Measurements from ENCODE around the gene EXT2.

The EXT2 gene

DNA sequence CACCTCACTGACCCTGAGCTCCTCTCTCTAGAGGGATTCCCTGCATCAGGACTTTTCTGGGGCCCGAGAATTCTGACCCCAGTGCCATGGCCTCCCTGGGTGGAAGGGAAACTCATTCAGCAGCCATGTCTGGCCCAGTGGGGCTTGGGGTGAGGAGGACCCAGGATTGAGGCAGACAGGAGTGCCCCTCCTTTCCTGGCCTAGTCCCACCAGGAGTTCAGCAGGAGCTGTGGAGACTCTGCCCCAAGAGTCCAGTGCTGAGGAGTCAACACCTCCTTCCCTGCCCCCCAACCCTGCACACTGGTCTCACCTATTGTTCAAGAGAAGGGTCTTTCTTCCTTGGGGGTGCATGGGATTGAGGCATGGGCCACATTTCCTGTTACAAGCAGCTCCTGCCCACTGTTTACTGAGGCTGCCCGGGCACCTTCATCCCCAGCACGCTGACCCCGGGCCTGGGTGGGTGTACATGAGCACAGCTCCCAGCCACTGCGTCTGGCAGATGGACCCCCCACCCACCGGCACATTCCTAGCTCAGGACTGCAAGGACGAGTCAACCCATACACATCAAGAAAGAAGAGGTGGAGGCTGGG is 180.6 kb downstream of the EXT2 start:
- Mint-ChIP-seq H3K27ac (no peak overlapping the region), H3K4me3 (no peak overlapping the region), H3K4me1 (ENCODE audit: low read depth) (no peaks in the 10 kb centered on the region), H3K9me3 (no peaks in the 10 kb centered on the region), H3K36me3 (ENCODE audit: low read depth) (no peaks in the 10 kb centered on the region), H3K27me3 (ENCODE audit: low read depth) (peaks cover 3% of the 10 kb centered on the region)
- DNase-seq (ENCODE audit: low spot score): no peak

- H3K27ac Mint-ChIP-seq: no peak overlapping the region
- H3K9me3 Mint-ChIP-seq: no peaks in the 10 kb centered on the region
- peaks cover 3% of the 10 kb centered on the region for H3K27me3 Mint-ChIP-seq (ENCODE audit: low read depth)
- no peak overlapping the region for H3K4me3 Mint-ChIP-seq
- no peaks in the 10 kb centered on the region for H3K4me1 Mint-ChIP-seq (ENCODE audit: low read depth)
- H3K36me3 Mint-ChIP-seq (ENCODE audit: low read depth): no peaks in the 10 kb centered on the region
- no peak for DNase-seq (ENCODE audit: low spot score)
Measured at GRCh38 chr11:44277196-44278090, 182.0 kb downstream of the EXT2 start.

DNA sequence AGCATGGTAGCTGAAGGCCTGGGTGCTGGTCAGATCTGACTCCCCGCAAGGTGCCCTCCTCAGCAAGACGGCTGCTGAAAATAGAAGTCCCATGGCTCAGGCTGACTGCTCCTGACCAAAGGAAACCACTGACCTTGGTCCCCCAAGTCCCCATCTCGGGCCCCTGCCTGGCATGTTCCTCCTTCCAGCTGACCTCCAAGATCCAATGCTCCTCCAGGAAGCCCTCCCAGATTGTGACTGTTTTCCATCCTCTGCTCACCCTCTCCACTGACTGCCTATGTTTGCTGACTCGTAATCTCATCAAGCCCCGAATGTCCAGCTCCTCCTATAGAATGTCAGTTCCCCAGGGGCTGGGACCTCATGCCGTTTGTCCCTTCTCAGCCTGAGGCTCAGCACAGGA is 184.0 kb downstream of the EXT2 start:
- Mint-ChIP-seq H3K4me3 (no peak overlapping the region), H3K4me1 (ENCODE audit: low read depth) (no peaks in the 10 kb centered on the region), H3K36me3 (ENCODE audit: low read depth) (no peaks in the 10 kb centered on the region), H3K27me3 (ENCODE audit: low read depth) (peaks cover 3% of the 10 kb centered on the region), H3K9me3 (no peaks in the 10 kb centered on the region), H3K27ac (no peak overlapping the region)
- DNase-seq (ENCODE audit: low spot score): no peak

GRCh38 chr11:44280257-44280656 is 184.8 kb downstream of the EXT2 start:
- H3K9me3 Mint-ChIP-seq: no peaks in the 10 kb centered on the region
- H3K4me3 Mint-ChIP-seq: no peak overlapping the region
- H3K4me1 Mint-ChIP-seq (ENCODE audit: low read depth): no peaks in the 10 kb centered on the region
- DNase-seq (ENCODE audit: low spot score): no peak
- H3K27me3 Mint-ChIP-seq (ENCODE audit: low read depth): peaks cover 3% of the 10 kb centered on the region
- H3K27ac Mint-ChIP-seq: no peak overlapping the region
- H3K36me3 Mint-ChIP-seq (ENCODE audit: low read depth): no peaks in the 10 kb centered on the region

GRCh38 chr11:44281151-44281550 is 185.7 kb downstream of the EXT2 start:
- no peaks in the 10 kb centered on the region for H3K36me3 Mint-ChIP-seq (ENCODE audit: low read depth)
- no peak overlapping the region for H3K27ac Mint-ChIP-seq
- H3K27me3 Mint-ChIP-seq (ENCODE audit: low read depth): peaks cover 3% of the 10 kb centered on the region

DNA sequence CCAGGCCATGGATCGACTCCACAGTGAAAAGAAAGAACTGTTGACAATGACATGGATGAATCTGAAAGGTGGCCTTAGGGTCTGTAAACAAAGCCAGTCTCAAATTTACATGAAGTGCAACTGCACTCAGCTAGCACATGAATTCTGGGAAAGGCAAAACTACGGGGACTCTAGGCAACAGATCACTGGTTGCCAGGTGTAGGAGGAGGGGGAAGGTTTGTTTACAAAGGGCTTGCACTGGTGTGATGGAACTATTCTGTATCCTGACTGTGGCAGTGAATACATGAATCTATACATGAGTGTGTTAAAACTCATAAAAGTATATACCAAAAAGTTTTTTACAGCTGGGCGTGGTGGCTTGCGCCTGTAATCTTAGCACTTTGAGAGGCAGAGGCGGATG is 187.1 kb downstream of the EXT2 start:
- no peaks in the 10 kb centered on the region for H3K36me3 Mint-ChIP-seq (ENCODE audit: low read depth)
- H3K27me3 Mint-ChIP-seq (ENCODE audit: low read depth): peaks cover 3% of the 10 kb centered on the region
- no peaks in the 10 kb centered on the region for H3K4me1 Mint-ChIP-seq (ENCODE audit: low read depth)
- no peaks in the 10 kb centered on the region for H3K9me3 Mint-ChIP-seq
- H3K4me3 Mint-ChIP-seq: no peak overlapping the region
- no peak for DNase-seq (ENCODE audit: low spot score)
- H3K27ac Mint-ChIP-seq: no peak overlapping the region

More at GRCh38 chr11:44281151-44281550, 185.7 kb downstream of the EXT2 start:
- Mint-ChIP-seq H3K4me3 (no peak overlapping the region), H3K9me3 (no peaks in the 10 kb centered on the region), H3K4me1 (ENCODE audit: low read depth) (no peaks in the 10 kb centered on the region)
- DNase-seq (ENCODE audit: low spot score): no peak

GRCh38 chr11:44285756-44286155 is 190.3 kb downstream of the EXT2 start:
- no peaks in the 10 kb centered on the region for H3K27me3 Mint-ChIP-seq (ENCODE audit: low read depth)
- H3K27ac Mint-ChIP-seq: no peak overlapping the region

DNA sequence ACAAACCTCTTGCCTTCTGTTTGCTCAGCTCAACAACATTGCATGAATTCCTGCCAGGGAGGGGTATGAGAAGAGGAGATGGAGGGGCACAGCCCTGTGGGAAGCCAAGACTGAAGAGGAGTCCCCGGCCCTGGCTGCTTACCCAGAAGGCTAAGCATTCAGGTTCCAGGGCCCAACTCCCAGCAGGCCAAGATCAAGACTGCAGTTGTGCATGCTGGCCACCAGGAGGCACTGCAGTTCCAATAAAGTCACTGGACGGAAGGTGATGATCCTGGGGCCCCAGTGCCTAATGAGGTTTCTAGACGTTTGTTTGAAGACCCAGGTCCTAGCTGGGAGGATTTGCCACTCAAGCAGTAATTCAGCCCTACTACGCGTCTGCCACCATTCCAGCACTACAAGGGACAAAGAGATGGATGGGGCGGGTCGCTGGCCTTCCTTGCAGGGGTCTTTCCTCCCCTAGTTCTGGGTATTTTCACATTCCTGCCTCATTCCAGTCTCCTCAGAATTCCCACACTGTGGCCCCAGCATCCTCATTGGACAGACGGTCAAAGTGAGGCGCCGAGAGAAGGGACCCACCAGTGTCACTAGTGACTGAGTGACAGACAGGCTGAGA is 190.9 kb downstream of the EXT2 start:
- Mint-ChIP-seq H3K4me3 (no peak overlapping the region), H3K27me3 (ENCODE audit: low read depth) (no peaks in the 10 kb centered on the region), H3K9me3 (no peaks in the 10 kb centered on the region), H3K4me1 (ENCODE audit: low read depth) (no peaks in the 10 kb centered on the region), H3K36me3 (ENCODE audit: low read depth) (no peaks in the 10 kb centered on the region), H3K27ac (no peak overlapping the region)
- peak; percentile 32 for DNase-seq (ENCODE audit: low spot score)

More at GRCh38 chr11:44285756-44286155, 190.3 kb downstream of the EXT2 start:
- H3K4me3 Mint-ChIP-seq: no peak overlapping the region
- H3K4me1 Mint-ChIP-seq (ENCODE audit: low read depth): no peaks in the 10 kb centered on the region
- H3K9me3 Mint-ChIP-seq: no peaks in the 10 kb centered on the region
- H3K36me3 Mint-ChIP-seq (ENCODE audit: low read depth): no peaks in the 10 kb centered on the region
- no peak for DNase-seq (ENCODE audit: low spot score)

DNA sequence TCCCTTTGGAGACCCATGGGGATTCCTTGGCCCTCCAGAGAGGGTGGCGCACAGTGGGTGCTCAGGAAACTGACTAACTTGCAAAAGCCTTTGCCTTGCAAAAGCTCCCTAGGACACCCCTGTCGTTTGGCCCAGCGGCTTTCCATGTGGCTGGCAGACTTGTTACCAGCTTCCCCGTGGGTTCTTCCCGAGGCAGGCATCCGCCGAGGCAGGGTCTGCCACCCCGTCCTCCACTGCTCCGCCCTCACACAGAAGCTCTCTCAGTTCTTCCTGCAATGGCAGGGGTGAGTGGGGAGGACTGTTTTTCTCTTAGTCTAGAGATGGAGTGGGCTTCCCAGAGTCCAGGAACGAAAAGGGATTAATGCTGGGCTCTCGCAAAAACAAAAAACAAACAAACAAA is 191.4 kb downstream of the EXT2 start:
- no peak for DNase-seq (ENCODE audit: low spot score)
- Mint-ChIP-seq H3K9me3 (no peaks in the 10 kb centered on the region), H3K27ac (no peak overlapping the region), H3K27me3 (ENCODE audit: low read depth) (no peaks in the 10 kb centered on the region), H3K36me3 (ENCODE audit: low read depth) (no peaks in the 10 kb centered on the region), H3K4me3 (no peak overlapping the region), H3K4me1 (ENCODE audit: low read depth) (no peaks in the 10 kb centered on the region)

DNA sequence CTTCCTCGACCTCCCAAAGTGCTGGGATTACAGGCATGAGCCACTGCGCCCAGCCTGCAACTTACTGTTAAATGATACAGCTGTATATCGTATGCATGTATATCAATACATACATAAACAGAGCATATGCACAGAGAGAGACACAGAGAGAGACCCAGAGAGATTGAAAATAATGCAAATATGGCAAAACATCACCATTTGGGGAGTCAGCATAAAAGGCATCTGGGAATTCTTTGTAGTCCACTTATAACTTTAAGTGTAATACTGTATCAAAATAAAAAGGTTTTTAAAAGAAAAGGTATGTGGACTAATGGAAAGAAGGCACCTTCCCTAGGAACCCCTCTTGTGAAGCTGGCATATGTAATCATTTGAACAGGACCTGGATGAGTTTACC is 192.7 kb downstream of the EXT2 start:
- Mint-ChIP-seq H3K27me3 (ENCODE audit: low read depth) (no peaks in the 10 kb centered on the region), H3K9me3 (no peaks in the 10 kb centered on the region), H3K4me3 (no peak overlapping the region), H3K4me1 (ENCODE audit: low read depth) (no peaks in the 10 kb centered on the region), H3K27ac (no peak overlapping the region), H3K36me3 (ENCODE audit: low read depth) (no peaks in the 10 kb centered on the region)
- DNase-seq (ENCODE audit: low spot score): no peak

DNA sequence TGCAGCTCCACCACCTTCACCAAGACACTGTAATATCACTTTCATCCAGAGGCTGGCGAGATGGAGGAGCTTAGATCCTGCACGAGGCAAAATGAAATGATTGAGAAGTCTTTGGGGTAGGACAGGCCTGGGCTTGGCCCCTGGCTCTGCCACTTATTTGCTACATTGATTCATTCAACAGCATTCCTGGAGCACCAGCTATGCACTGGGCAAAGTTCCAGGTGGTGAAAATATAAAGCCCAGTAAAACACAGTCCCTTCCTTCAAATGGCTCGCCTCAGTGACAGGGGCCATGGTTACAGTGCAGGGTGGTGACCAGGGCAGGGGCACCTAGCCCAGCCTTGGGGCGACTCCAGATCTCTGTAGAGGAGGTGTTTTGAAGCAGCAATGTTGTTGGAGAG is 194.7 kb downstream of the EXT2 start:
- Mint-ChIP-seq H3K27me3 (ENCODE audit: low read depth) (no peaks in the 10 kb centered on the region), H3K4me1 (ENCODE audit: low read depth) (no peaks in the 10 kb centered on the region), H3K27ac (no peak overlapping the region), H3K36me3 (ENCODE audit: low read depth) (no peaks in the 10 kb centered on the region), H3K4me3 (no peak overlapping the region), H3K9me3 (no peaks in the 10 kb centered on the region)
- no peak for DNase-seq (ENCODE audit: low spot score)
